GM23338 (cell line): ENCODE data around the gene ENTPD6. TPM values are rescaled to one million over a fixed set of nuclear protein-coding genes. Genes with fewer than 3 reads are reported as not detected.

ENCODE experiments used
- ATAC-seq: fragments of 200-7000 bp; cut with Tn5 transposase; 3 replicates; pipeline ENCODE4 v1.9.1; 2020
- DNase-seq: peaks from one replicate; pipeline ENCODE4 v3.0.0-alpha.2; 2015; ENCODE audit warnings: low spot score
- H2AFZ ChIP-seq: fragments of 200-600 bp; sonication (generic); 2 replicates; pipeline ENCODE4 v1.8.0; 2016; ENCODE audit warnings: antibody characterized with exemption, mild to moderate bottlenecking, moderate library complexity
- H3F3A ChIP-seq: fragments of 200-600 bp; sonication (generic); replicated peaks from 2 replicates; pipeline ENCODE4 v1.8.0; 2017; ENCODE audit warnings: antibody characterized with exemption, mixed run types, low read depth
- H3K27ac ChIP-seq: fragments of 200-600 bp; sonication (generic); 2 replicates; pipeline ENCODE4 v1.6.1; 2016; ENCODE audit warnings: low read depth
- H3K27me3 ChIP-seq: fragments of 200-600 bp; sonication (generic); 2 replicates; pipeline ENCODE4 v1.8.0; 2016; ENCODE audit warnings: mild to moderate bottlenecking, mixed run types, moderate library complexity; ENCODE audit not compliant: insufficient read depth
- H3K36me3 ChIP-seq: fragments of 200-600 bp; sonication (generic); 2 replicates; pipeline ENCODE4 v1.8.0; 2016; ENCODE audit warnings: mild to moderate bottlenecking; ENCODE audit not compliant: insufficient read depth
- H3K4me1 ChIP-seq: fragments of 200-600 bp; sonication (generic); 2 replicates; pipeline ENCODE4 v1.8.0; 2016; ENCODE audit warnings: mild to moderate bottlenecking, moderate library complexity; ENCODE audit not compliant: insufficient read depth
- H3K4me2 ChIP-seq: fragments of 200-600 bp; sonication (generic); 2 replicates; pipeline ENCODE4 v1.7.1; 2017; ENCODE audit warnings: mixed run types
- H3K4me3 ChIP-seq: fragments of 200-600 bp; sonication (generic); 2 replicates; pipeline ENCODE4 v1.6.1; 2016; ENCODE audit warnings: mixed run types
- H3K79me2 ChIP-seq: fragments of 200-600 bp; sonication (generic); replicated peaks from 2 replicates; pipeline ENCODE4 v1.8.0; 2017; ENCODE audit warnings: mild to moderate bottlenecking; ENCODE audit not compliant: insufficient read depth
- H3K9me2 ChIP-seq: fragments of 200-600 bp; sonication (generic); 2 replicates; pipeline ENCODE4 v1.8.0; 2017; ENCODE audit not compliant: insufficient read depth
- H4K20me1 ChIP-seq: fragments of 200-600 bp; sonication (generic); replicated peaks from 2 replicates; pipeline ENCODE4 v1.8.0; 2017; ENCODE audit warnings: mild to moderate bottlenecking; ENCODE audit not compliant: insufficient read depth
- H3K27ac Mint-ChIP-seq: 2 replicates; pipeline ENCODE4 v1.8.0; 2020; ENCODE audit warnings: inconsistent platforms, mild to moderate bottlenecking, moderate library complexity, mixed read lengths
- H3K27me3 Mint-ChIP-seq: 3 replicates; pipeline ENCODE4 v1.8.0; 2022; ENCODE audit warnings: low read depth, mild to moderate bottlenecking, moderate library complexity, mixed read lengths, inconsistent platforms; ENCODE audit not compliant: insufficient read depth, poor library complexity
- H3K36me3 Mint-ChIP-seq: 3 replicates; pipeline ENCODE4 v1.8.0; 2021; ENCODE audit warnings: low read depth, mild to moderate bottlenecking, inconsistent platforms, moderate library complexity, mixed read lengths
- H3K4me1 Mint-ChIP-seq: 3 replicates; pipeline ENCODE4 v1.8.0; 2020; ENCODE audit warnings: mild to moderate bottlenecking, inconsistent platforms, mixed read lengths
- H3K4me3 Mint-ChIP-seq: 3 replicates; pipeline ENCODE4 v1.8.0; 2021; ENCODE audit warnings: moderate library complexity, mild to moderate bottlenecking, inconsistent platforms, mixed read lengths
- H3K9me3 Mint-ChIP-seq: 3 replicates; pipeline ENCODE4 v1.8.0; 2020; ENCODE audit warnings: moderate library complexity, mild to moderate bottlenecking, inconsistent platforms, mixed read lengths
- CREB1 ChIP-seq: fragments of 250-450 bp; sonication (Bioruptor Pico); IDR thresholded peaks from 2 replicates; pipeline ENCODE4 v1.5.0; 2020; ENCODE audit warnings: low read depth, mild to moderate bottlenecking, moderate library complexity
- ETS1 ChIP-seq: IDR thresholded peaks from 2 replicates; pipeline ENCODE4 v1.6.1; 2016; ENCODE audit warnings: antibody characterized with exemption
- EZH2 ChIP-seq: fragments of 200-600 bp; sonication (generic); IDR thresholded peaks from one replicate; pipeline ENCODE4 v1.8.0; 2017; ENCODE audit warnings: antibody characterized with exemption, mild to moderate bottlenecking, low read depth; ENCODE audit not compliant: unreplicated experiment
- EZH2phosphoT487 ChIP-seq: fragments of 200-600 bp; sonication (generic); IDR thresholded peaks from one replicate; pipeline ENCODE4 v1.8.1; 2018; ENCODE audit warnings: antibody characterized with exemption; ENCODE audit not compliant: unreplicated experiment
- JUNB ChIP-seq: IDR thresholded peaks from one replicate; pipeline ENCODE4 v1.6.1; 2016; ENCODE audit warnings: antibody characterized with exemption; ENCODE audit not compliant: unreplicated experiment
- NANOG ChIP-seq: IDR thresholded peaks from 2 replicates; pipeline ENCODE4 v1.6.1; 2016; ENCODE audit warnings: antibody characterized with exemption, borderline replicate concordance
- POLR2AphosphoS5 ChIP-seq: IDR thresholded peaks from 2 replicates; pipeline ENCODE4 v1.6.1; 2016; ENCODE audit warnings: antibody characterized with exemption, low read depth
- STAT1 ChIP-seq: IDR thresholded peaks from one replicate; pipeline ENCODE4 v1.6.1; 2016; ENCODE audit warnings: antibody characterized with exemption; ENCODE audit not compliant: unreplicated experiment
- ZNF114 ChIP-seq: fragments of 250-450 bp; sonication (Bioruptor Pico); IDR thresholded peaks from 2 replicates; pipeline ENCODE4 v1.5.0; 2020; ENCODE audit warnings: mild to moderate bottlenecking, moderate library complexity
- ZNF331 ChIP-seq: fragments of 250-450 bp; sonication (Bioruptor Pico); IDR thresholded peaks from 2 replicates; pipeline ENCODE4 v1.5.0; 2020; ENCODE audit warnings: low read depth, mild to moderate bottlenecking, moderate library complexity
- polyA plus RNA-seq: library from polyadenylated mRNA; unstranded; fragments of >200 nt; fragmentation: Nextera tagmentation; extraction: Ambion mirVana; gene quantifications from 2 replicates; pipeline ENCODE4 v1.2.1, GENCODE V29; 2016
- total RNA-seq: library from RNA; depleted of rRNA; stranded (reverse); fragments of >200 nt; shearing (Covaris generic); gene quantifications from 2 replicates; pipeline ENCODE4 v1.2.3, GENCODE V29; 2014
- TF ChIP-seq, protein P1 (sequence below), 2 experiments: fragments of 200-600 bp in 1 of 2; sonication (generic) in 1 of 2; conservative IDR thresholded peaks; 2 replicates each; pipeline versions ENCODE4 v1.5.1 to v1.6.1; 2016 to 2017; ENCODE audit warnings: antibody characterized with exemption in 2 of 2, low read depth in 2 of 2, mild to moderate bottlenecking in 2 of 2, moderate library complexity in 1 of 2
- TF ChIP-seq, protein P2 (sequence below): IDR thresholded peaks from one replicate; pipeline ENCODE4 v1.6.1; 2018; ENCODE audit warnings: antibody characterized with exemption; ENCODE audit not compliant: unreplicated experiment

The ENTPD6 gene
- total and polyA plus RNA-seq, 2 experiments from 2014 or later: 19.3 to 45.9 TPM

- TF ChIP-seq, protein P1, sequence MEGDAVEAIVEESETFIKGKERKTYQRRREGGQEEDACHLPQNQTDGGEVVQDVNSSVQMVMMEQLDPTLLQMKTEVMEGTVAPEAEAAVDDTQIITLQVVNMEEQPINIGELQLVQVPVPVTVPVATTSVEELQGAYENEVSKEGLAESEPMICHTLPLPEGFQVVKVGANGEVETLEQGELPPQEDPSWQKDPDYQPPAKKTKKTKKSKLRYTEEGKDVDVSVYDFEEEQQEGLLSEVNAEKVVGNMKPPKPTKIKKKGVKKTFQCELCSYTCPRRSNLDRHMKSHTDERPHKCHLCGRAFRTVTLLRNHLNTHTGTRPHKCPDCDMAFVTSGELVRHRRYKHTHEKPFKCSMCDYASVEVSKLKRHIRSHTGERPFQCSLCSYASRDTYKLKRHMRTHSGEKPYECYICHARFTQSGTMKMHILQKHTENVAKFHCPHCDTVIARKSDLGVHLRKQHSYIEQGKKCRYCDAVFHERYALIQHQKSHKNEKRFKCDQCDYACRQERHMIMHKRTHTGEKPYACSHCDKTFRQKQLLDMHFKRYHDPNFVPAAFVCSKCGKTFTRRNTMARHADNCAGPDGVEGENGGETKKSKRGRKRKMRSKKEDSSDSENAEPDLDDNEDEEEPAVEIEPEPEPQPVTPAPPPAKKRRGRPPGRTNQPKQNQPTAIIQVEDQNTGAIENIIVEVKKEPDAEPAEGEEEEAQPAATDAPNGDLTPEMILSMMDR (conservative IDR thresholded peaks at IDR 0.05; ENCODE audit: low read depth in 2 of 2): no peak
- TF ChIP-seq ZNF114 (CRISPR knock-in tag): no peak
- no peak for TF ChIP-seq ZNF331
- no peak for TF ChIP-seq CREB1 (CRISPR knock-in tag)
- TF ChIP-seq STAT1: no peak
- TF ChIP-seq ETS1: no peak
- TF ChIP-seq POLR2AphosphoS5: no peak
Measured at GRCh38 chr20:25258476-25258805, 62.9 kb downstream of the ENTPD6 start (continued).

DNA sequence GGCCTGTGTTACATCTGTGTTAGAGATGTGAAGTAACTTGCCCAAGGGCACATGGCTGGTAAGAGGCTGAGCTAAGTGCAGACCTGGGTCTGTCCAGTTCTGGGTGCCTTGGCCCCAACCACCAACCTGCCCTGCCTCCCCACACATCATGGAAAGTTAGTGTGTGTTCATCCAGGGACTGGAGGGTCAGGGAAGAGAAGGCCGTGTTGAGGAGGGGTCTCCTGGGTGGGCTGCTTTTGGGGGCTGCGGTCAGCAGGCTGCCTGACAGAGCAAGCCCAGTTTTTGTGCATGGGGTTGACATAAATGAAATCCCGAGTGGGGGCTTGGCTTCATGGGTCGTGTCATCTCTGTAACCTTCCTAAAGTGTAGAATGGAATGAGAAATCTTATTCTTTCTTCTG lies 63.3 kb downstream of the ENTPD6 start:
- no peak overlapping the region for H3K27ac ChIP-seq
- Mint-ChIP-seq H3K27ac (no peak overlapping the region), H3K36me3 (peaks cover 47% of the 10 kb centered on the region), H3K27me3 (peaks cover 2% of the 10 kb centered on the region), H3K4me3 (no peak overlapping the region), H3K4me1 (no peaks in the 10 kb centered on the region), H3K9me3 (peaks cover 12% of the 10 kb centered on the region)
- H4K20me1 ChIP-seq: peaks cover 16% of the 10 kb centered on the region
- H3K4me3 ChIP-seq: no peak overlapping the region
- no peaks in the 10 kb centered on the region for H3K27me3 ChIP-seq
- no peaks in the 10 kb centered on the region for H3F3A ChIP-seq
- H3K36me3 ChIP-seq: peaks cover 5% of the 10 kb centered on the region; the same call in 1 of the 2 replicates
- no peaks in the 10 kb centered on the region for H3K4me1 ChIP-seq
- no peak overlapping the region for H3K4me2 ChIP-seq
- H2AFZ ChIP-seq: no peak overlapping the region
- DNase-seq: no peak
- TF ChIP-seq ZNF331 (no peak), CREB1 (CRISPR knock-in tag) (no peak)
- H3K9me2 ChIP-seq: no peaks in the 10 kb centered on the region
- H3K79me2 ChIP-seq: peaks cover 35% of the 10 kb centered on the region
- no peak for ATAC-seq

DNA sequence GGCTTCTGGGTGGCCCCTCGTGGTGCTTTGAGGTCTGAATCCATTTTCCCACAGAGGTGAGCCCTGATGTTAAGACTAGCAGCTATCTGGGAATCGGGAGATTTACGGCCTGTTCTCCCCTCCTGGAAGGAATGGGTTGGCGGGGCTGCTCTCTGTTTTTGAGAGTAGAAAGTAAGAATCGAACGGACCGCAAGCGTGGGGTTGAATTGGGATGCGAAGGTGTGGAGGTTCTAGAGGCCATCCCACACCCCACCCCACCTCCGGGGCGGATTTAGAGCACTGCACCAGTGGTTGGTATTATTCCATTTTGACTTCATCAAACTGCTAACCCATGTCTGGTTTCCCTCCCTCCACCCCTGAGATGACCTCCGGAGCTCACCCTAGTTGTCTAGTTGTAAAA lies 63.8 kb downstream of the ENTPD6 start:
- Histone ChIP-seq H3K4me1 (no peaks in the 10 kb centered on the region), H3F3A (no peaks in the 10 kb centered on the region), H3K9me2 (no peaks in the 10 kb centered on the region), H2AFZ (no peak overlapping the region), H3K4me2 (no peak overlapping the region), H3K27ac (no peak overlapping the region), H4K20me1 (peaks cover 16% of the 10 kb centered on the region), H3K79me2 (peaks cover 30% of the 10 kb centered on the region), H3K27me3 (no peaks in the 10 kb centered on the region), H3K36me3 (peaks cover 5% of the 10 kb centered on the region; the same call in 1 of the 2 replicates), H3K4me3 (no peak overlapping the region)
- Mint-ChIP-seq H3K27me3 (peaks cover 2% of the 10 kb centered on the region), H3K4me3 (no peak overlapping the region), H3K27ac (no peak overlapping the region), H3K36me3 (peaks cover 47% of the 10 kb centered on the region), H3K4me1 (no peaks in the 10 kb centered on the region), H3K9me3 (peaks cover 12% of the 10 kb centered on the region)
- no peak for DNase-seq
- no peak for ATAC-seq
- no peak for TF ChIP-seq ETS1
- TF ChIP-seq STAT1: no peak
- no peak for TF ChIP-seq EZH2
- TF ChIP-seq, protein P2, sequence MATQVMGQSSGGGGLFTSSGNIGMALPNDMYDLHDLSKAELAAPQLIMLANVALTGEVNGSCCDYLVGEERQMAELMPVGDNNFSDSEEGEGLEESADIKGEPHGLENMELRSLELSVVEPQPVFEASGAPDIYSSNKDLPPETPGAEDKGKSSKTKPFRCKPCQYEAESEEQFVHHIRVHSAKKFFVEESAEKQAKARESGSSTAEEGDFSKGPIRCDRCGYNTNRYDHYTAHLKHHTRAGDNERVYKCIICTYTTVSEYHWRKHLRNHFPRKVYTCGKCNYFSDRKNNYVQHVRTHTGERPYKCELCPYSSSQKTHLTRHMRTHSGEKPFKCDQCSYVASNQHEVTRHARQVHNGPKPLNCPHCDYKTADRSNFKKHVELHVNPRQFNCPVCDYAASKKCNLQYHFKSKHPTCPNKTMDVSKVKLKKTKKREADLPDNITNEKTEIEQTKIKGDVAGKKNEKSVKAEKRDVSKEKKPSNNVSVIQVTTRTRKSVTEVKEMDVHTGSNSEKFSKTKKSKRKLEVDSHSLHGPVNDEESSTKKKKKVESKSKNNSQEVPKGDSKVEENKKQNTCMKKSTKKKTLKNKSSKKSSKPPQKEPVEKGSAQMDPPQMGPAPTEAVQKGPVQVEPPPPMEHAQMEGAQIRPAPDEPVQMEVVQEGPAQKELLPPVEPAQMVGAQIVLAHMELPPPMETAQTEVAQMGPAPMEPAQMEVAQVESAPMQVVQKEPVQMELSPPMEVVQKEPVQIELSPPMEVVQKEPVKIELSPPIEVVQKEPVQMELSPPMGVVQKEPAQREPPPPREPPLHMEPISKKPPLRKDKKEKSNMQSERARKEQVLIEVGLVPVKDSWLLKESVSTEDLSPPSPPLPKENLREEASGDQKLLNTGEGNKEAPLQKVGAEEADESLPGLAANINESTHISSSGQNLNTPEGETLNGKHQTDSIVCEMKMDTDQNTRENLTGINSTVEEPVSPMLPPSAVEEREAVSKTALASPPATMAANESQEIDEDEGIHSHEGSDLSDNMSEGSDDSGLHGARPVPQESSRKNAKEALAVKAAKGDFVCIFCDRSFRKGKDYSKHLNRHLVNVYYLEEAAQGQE: no peak
- TF ChIP-seq ZNF331: no peak
- TF ChIP-seq EZH2phosphoT487: no peak
- TF ChIP-seq, protein P1 (conservative IDR thresholded peaks at IDR 0.05; ENCODE audit: low read depth in 2 of 2): no peak
- no peak for TF ChIP-seq NANOG
- no peak for TF ChIP-seq JUNB
- TF ChIP-seq CREB1 (CRISPR knock-in tag): no peak
